Body of pancreas (tissue), 4 donors: ENCODE measurements around the gene COA8.

Experiments
- CTCF ChIP-seq, 7 experiments: fragments of 450-650 bp in 4 of 7; fragments of 200-600 bp in 3 of 7; sonication (generic) in 3 of 7; IDR thresholded peaks; one replicate each; pipeline ENCODE4 v1.5.1; 2016 to 2019; ENCODE audit warnings: antibody characterized with exemption in 7 of 7
- POLR2A ChIP-seq, 3 donors: fragments of 450-650 bp; IDR thresholded peaks; one replicate each; pipeline ENCODE4 v1.6.1; 2016; ENCODE audit warnings: antibody characterized with exemption in 3 of 3, mild to moderate bottlenecking in 2 of 3

DNA sequence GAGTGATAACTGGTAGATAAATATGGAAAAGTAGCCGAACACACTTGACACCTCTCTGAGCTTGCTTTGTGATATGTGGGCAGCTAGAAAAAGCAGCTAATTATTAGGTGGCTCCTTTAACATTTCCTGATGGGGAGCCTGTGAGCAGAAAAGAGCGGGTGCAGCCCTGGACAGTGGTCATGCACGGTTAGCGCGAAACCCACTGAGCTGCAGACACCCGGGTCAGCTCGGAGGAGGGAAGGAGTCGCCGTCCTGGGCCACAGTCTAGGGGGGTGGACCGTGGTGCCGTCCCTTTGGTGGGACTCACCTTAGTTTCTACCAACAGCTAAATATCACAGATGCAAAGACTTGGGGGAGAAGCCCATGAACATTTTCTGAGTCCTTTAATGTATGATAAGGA is 6.6 kb downstream of the COA8 start:
- TF ChIP-seq POLR2A (IDR thresholded peaks at IDR 0.05) (no peak), CTCF (IDR thresholded peaks at IDR 0.05) (no peak)
